Testis (tissue), 3 donors: ENCODE measurements around the gene C4orf51. TPM values are rescaled to one million over a fixed set of nuclear protein-coding genes. Genes with fewer than 3 reads are reported as not detected.

Experiments
- DNase-seq: peaks from one replicate; pipeline ENCODE4 v3.0.0-alpha.2; 2019
- H3K27ac ChIP-seq, 2 donors: fragments of 200-600 bp; sonication (generic); one replicate each; pipeline ENCODE4 v1.5.1; 2019
- H3K27me3 ChIP-seq: fragments of 200-600 bp; sonication (generic); one replicate; pipeline ENCODE4 v1.5.1; 2019
- H3K36me3 ChIP-seq: fragments of 200-600 bp; sonication (generic); one replicate; pipeline ENCODE4 v1.5.1; 2017; ENCODE audit warnings: low read depth; ENCODE audit errors: missing control alignments
- H3K4me1 ChIP-seq: fragments of 200-600 bp; sonication (generic); one replicate; pipeline ENCODE4 v1.5.1; 2019
- H3K4me3 ChIP-seq, 2 donors: fragments of 200-600 bp; sonication (generic); one replicate each; pipeline ENCODE4 v1.5.1; 2017 to 2019
- H3K9me3 ChIP-seq: fragments of 200-600 bp; sonication (generic); one replicate; pipeline ENCODE4 v1.5.1; 2017
- CTCF ChIP-seq, 3 experiments: fragments of 450-650 bp in 2 of 3; fragments of 200-600 bp in 1 of 3; sonication (generic) in 1 of 3; IDR thresholded peaks; one replicate each; pipeline ENCODE4 v1.5.1; 2016 to 2019; ENCODE audit warnings: antibody characterized with exemption in 3 of 3, mild to moderate bottlenecking in 2 of 3, moderate library complexity in 1 of 3
- POLR2A ChIP-seq: fragments of 450-650 bp; IDR thresholded peaks from one replicate; pipeline ENCODE4 v1.6.1; 2017; ENCODE audit warnings: antibody characterized with exemption, mild to moderate bottlenecking, moderate library complexity
- WGBS, 2 donors: methylation state at CpG; one replicate each; pipeline ENCODE4 v1.1.5; 2018; 5-methylcytosine and 5-hydroxymethylcytosine counted together
- intact Hi-C: fragments of 100-400 bp; cut with DNase I; formaldehyde crosslinking; loops from one replicate; pipeline ENCODE4 v1.15.1; 2023; ENCODE audit warnings: low total_unique reads
- polyA plus RNA-seq: library from polyadenylated mRNA; stranded (reverse); fragments of 350-450 nt; fragmentation: Illumina TruSeq; extraction: RNeasy Lipid Tissue Mini Kit (QIAGEN cat#74804); gene quantifications from one replicate; pipeline ENCODE4 v1.2.3, GENCODE V29; 2014; ENCODE audit warnings: low read depth, low replicate concordance; ENCODE audit not compliant: insufficient read depth
- total RNA-seq, 2 donors: library from RNA; depleted of rRNA; stranded (reverse); fragments of >200 nt; gene quantifications; one replicate each; pipeline ENCODE4 v1.2.3, GENCODE V29; 2016

The C4orf51 gene
- total and polyA plus RNA-seq, 3 donors from 2014 or later = 0.87 to 10.6 (median 1.3) TPM

GRCh38 chr4:145735827-145736226 lies 55.9 kb downstream of the C4orf51 start:
- intact Hi-C loops = no loop called here

GRCh38 chr4:145736241-145736831 lies 56.4 kb downstream of the C4orf51 start:
- intact Hi-C loops = no loop called here
- Histone ChIP-seq H3K9me3 (no peaks in the 10 kb centered on the region), H3K27me3 (no peaks in the 10 kb centered on the region), H3K4me1 (peaks cover 5% of the 10 kb centered on the region), H3K4me3 (no peak overlapping the region), H3K36me3 (no peaks in the 10 kb centered on the region), H3K27ac (no peak overlapping the region)
- no peak for DNase-seq
- WGBS, 2 donors = 69 to 71% methylated on average over 7 to 8 of the region's 9 CpGs
- TF ChIP-seq POLR2A (no peak), CTCF (IDR thresholded peaks at IDR 0.05) (no peak)

More at GRCh38 chr4:145735827-145736226, 55.9 kb downstream of the C4orf51 start:
- Histone ChIP-seq H3K36me3 (no peaks in the 10 kb centered on the region), H3K4me3 (no peak overlapping the region), H3K27me3 (no peaks in the 10 kb centered on the region), H3K9me3 (no peaks in the 10 kb centered on the region), H3K27ac (no peak overlapping the region), H3K4me1 (peaks cover 5% of the 10 kb centered on the region)
- 83 to 85% methylated on average over 4 of the region's 4 CpGs for WGBS, 2 donors
- TF ChIP-seq POLR2A = no peak
- TF ChIP-seq CTCF (IDR thresholded peaks at IDR 0.05) = no peak
- DNase-seq = no peak

GRCh38 chr4:145739845-145740244 lies 59.9 kb downstream of the C4orf51 start:
- Histone ChIP-seq H3K4me1 (no peaks in the 10 kb centered on the region), H3K36me3 (no peaks in the 10 kb centered on the region), H3K9me3 (no peaks in the 10 kb centered on the region), H3K27ac (no peak overlapping the region), H3K4me3 (no peak overlapping the region), H3K27me3 (no peaks in the 10 kb centered on the region)
- TF ChIP-seq CTCF (IDR thresholded peaks at IDR 0.05) (no peak), POLR2A (no peak)
- 55 to 56% methylated on average over 5 of the region's 5 CpGs for WGBS, 2 donors
- intact Hi-C loops = no loop called here
- DNase-seq = no peak

- Histone ChIP-seq H3K4me1 (no peaks in the 10 kb centered on the region), H3K9me3 (no peaks in the 10 kb centered on the region), H3K4me3 (no peak overlapping the region), H3K27me3 (no peaks in the 10 kb centered on the region), H3K36me3 (no peaks in the 10 kb centered on the region), H3K27ac (no peak overlapping the region)
- no peak for DNase-seq
- TF ChIP-seq POLR2A = no peak
- no peak for TF ChIP-seq CTCF (IDR thresholded peaks at IDR 0.05)
- 74 to 88% methylated on average over 2 of the region's 2 CpGs for WGBS, 2 donors
- intact Hi-C loops = no loop called here
Observed at GRCh38 chr4:145740806-145741205, 60.9 kb downstream of the C4orf51 start.

GRCh38 chr4:145743641-145744040 lies 63.7 kb downstream of the C4orf51 start:
- no peak for DNase-seq
- 85 to 90% methylated on average over 2 of the region's 2 CpGs for WGBS, 2 donors

More at GRCh38 chr4:145743641-145744040, 63.7 kb downstream of the C4orf51 start:
- TF ChIP-seq POLR2A (no peak), CTCF (IDR thresholded peaks at IDR 0.05) (no peak)
- Histone ChIP-seq H3K9me3 (no peaks in the 10 kb centered on the region), H3K4me3 (no peak overlapping the region), H3K36me3 (no peaks in the 10 kb centered on the region), H3K4me1 (no peaks in the 10 kb centered on the region), H3K27me3 (no peaks in the 10 kb centered on the region), H3K27ac (no peak overlapping the region)
- intact Hi-C loops = no loop called here
